ENCODE measurements around the gene BGN.

GRCh38 chrX:153445856-153446635, 48.7 kb upstream of the BGN start, which contains the start of gene TREX2:
- TF ChIP-seq CTCF (conservative IDR thresholded peaks at IDR 0.05) (no peak), EZH2 (IDR thresholded peaks at IDR 0.05; ENCODE audit: low read depth) (no peak)
